WERI-Rb-1 (cell line): ENCODE results near the gene ATP8B4.

Source experiments
- DNase-seq: peaks from one replicate; pipeline ENCODE4 v3.0.0-alpha.2; 2020
- H3K27ac ChIP-seq: fragments of 250-450 bp; sonication (Bioruptor Pico); 2 replicates; pipeline ENCODE4 v1.5.1; 2020; ENCODE audit warnings: mild to moderate bottlenecking, moderate library complexity
- H3K27me3 ChIP-seq: fragments of 250-450 bp; sonication (Bioruptor Pico); 2 replicates; pipeline ENCODE4 v1.5.1; 2021; ENCODE audit warnings: mild to moderate bottlenecking, low read depth, moderate library complexity; ENCODE audit not compliant: insufficient read depth, severe bottlenecking
- H3K36me3 ChIP-seq: fragments of 250-450 bp; sonication (Bioruptor Pico); 2 replicates; pipeline ENCODE4 v1.5.1; 2020; ENCODE audit warnings: mild to moderate bottlenecking, moderate library complexity
- H3K4me3 ChIP-seq: 2 replicates; pipeline ENCODE4 v1.5.1; 2011; ENCODE audit warnings: low read depth, mild to moderate bottlenecking, control low read depth, low read length
- H3K9me3 ChIP-seq: fragments of 250-450 bp; sonication (Bioruptor Pico); 2 replicates; pipeline ENCODE4 v1.5.1; 2021; ENCODE audit warnings: mild to moderate bottlenecking, moderate library complexity; ENCODE audit not compliant: severe bottlenecking
- TF ChIP-seq, protein P1 (sequence below): IDR thresholded peaks from 2 replicates; pipeline ENCODE4 v1.5.1; 2011; ENCODE audit warnings: low read depth, mild to moderate bottlenecking, control low read depth, inconsistent platforms, low read length

ATP8B4 gene

GRCh38 chr15:49898097-49898496 is 220.9 kb downstream of the ATP8B4 start:
- TF ChIP-seq, protein P1, sequence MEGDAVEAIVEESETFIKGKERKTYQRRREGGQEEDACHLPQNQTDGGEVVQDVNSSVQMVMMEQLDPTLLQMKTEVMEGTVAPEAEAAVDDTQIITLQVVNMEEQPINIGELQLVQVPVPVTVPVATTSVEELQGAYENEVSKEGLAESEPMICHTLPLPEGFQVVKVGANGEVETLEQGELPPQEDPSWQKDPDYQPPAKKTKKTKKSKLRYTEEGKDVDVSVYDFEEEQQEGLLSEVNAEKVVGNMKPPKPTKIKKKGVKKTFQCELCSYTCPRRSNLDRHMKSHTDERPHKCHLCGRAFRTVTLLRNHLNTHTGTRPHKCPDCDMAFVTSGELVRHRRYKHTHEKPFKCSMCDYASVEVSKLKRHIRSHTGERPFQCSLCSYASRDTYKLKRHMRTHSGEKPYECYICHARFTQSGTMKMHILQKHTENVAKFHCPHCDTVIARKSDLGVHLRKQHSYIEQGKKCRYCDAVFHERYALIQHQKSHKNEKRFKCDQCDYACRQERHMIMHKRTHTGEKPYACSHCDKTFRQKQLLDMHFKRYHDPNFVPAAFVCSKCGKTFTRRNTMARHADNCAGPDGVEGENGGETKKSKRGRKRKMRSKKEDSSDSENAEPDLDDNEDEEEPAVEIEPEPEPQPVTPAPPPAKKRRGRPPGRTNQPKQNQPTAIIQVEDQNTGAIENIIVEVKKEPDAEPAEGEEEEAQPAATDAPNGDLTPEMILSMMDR: no peak
- no peak for DNase-seq
- Histone ChIP-seq H3K4me3 (no peak overlapping the region), H3K36me3 (no peaks in the 10 kb centered on the region), H3K27me3 (no peaks in the 10 kb centered on the region), H3K27ac (no peak overlapping the region), H3K9me3 (no peaks in the 10 kb centered on the region)

DNA sequence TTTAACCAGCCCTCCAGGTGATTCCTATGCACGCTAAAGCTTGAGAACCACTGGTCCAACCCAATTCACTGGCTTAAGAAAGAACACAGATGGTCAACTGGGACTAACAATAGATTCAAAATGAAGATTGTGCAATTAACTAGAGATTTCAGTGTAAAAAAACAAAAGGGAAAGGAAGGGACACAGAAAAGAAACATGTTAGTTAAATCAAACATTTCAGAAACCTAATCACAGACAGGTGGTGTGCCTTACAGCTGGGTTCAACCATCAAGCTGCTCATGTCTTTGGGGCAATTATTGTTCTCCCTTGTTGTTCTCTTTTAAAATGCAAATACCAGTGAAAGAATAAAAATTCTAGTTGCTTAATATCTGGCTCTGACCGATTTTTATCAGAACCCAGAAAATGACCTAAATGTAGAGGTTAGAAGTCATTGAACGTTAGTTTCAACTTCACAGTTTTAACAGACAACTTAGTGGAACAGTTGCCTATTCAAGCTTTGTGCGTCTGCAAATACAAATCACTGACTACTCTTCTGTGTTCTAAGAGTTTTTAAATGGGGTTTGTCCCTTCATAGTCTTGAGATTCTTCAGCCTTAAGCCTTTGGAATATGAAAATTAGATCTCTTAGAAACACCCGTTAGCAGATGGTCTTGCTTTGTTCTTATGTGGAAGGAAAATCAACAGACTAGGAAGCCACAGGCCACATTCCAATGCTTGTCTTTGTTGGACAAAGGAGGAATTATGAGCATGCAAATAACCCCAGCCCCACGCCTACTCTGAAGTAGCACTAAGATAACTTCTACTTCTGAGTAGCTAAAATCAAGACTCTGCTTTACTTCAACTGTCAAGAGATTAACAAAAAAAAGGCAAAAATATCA is 223.4 kb downstream of the ATP8B4 start:
- no peak overlapping the region for H3K27ac ChIP-seq
- H3K27me3 ChIP-seq: no peaks in the 10 kb centered on the region
- H3K4me3 ChIP-seq: no peak overlapping the region
- no peak for DNase-seq
- H3K9me3 ChIP-seq: no peaks in the 10 kb centered on the region
- no peaks in the 10 kb centered on the region for H3K36me3 ChIP-seq
- TF ChIP-seq, protein P1: no peak

- Histone ChIP-seq H3K27me3 (no peaks in the 10 kb centered on the region), H3K9me3 (no peaks in the 10 kb centered on the region), H3K36me3 (no peaks in the 10 kb centered on the region), H3K4me3 (no peak overlapping the region), H3K27ac (no peak overlapping the region)
- DNase-seq: no peak
- TF ChIP-seq, protein P1: no peak
Observed at GRCh38 chr15:49890689-49891088, 228.3 kb downstream of the ATP8B4 start.

DNA sequence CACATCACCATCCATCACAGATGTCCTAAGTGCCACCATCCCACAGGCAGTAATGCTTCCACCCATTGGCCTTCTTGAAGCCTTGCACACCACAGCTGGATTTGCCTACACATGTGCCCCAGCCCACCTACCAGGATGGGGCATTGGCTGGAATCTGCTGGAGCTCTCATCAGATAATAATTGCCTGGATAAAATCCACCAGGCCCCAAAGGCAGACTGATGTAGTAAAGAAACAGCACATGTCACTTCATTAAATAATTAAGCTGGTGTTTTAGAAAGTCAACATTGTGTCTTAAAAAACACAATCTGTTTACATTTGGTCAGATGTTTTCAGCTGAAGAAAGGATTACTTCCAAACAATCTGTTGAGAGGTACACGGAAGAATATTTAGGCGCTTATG is 229.5 kb downstream of the ATP8B4 start:
- Histone ChIP-seq H3K36me3 (no peaks in the 10 kb centered on the region), H3K4me3 (no peak overlapping the region), H3K27me3 (no peaks in the 10 kb centered on the region), H3K9me3 (no peaks in the 10 kb centered on the region), H3K27ac (no peak overlapping the region)
- TF ChIP-seq, protein P1: no peak
- DNase-seq: no peak

- H3K27ac ChIP-seq: no peak overlapping the region
- H3K4me3 ChIP-seq: no peak overlapping the region
- no peaks in the 10 kb centered on the region for H3K27me3 ChIP-seq
- no peaks in the 10 kb centered on the region for H3K36me3 ChIP-seq
- TF ChIP-seq, protein P1: no peak
- no peaks in the 10 kb centered on the region for H3K9me3 ChIP-seq
- no peak for DNase-seq
Observed at GRCh38 chr15:49888734-49889133, 230.3 kb downstream of the ATP8B4 start.

- DNase-seq: no peak
- Histone ChIP-seq H3K27me3 (no peaks in the 10 kb centered on the region), H3K9me3 (no peaks in the 10 kb centered on the region), H3K4me3 (no peak overlapping the region), H3K27ac (no peak overlapping the region), H3K36me3 (no peaks in the 10 kb centered on the region)
- TF ChIP-seq, protein P1: no peak
Observed at GRCh38 chr15:49888323-49888693, 230.7 kb downstream of the ATP8B4 start.
